Right cardiac atrium (tissue), 5 donors: Measurements from ENCODE around the gene APPL2. TPM values are rescaled to one million over a fixed set of nuclear protein-coding genes. Genes with fewer than 3 reads are reported as not detected.

Source experiments
- ATAC-seq, 2 donors: fragments of 200-7000 bp; cut with Tn5 transposase; one replicate each; pipeline versions ENCODE4 v1.8.0 to v1.9.1; 2020; ENCODE audit warnings: moderate library complexity in 2 of 2, mild to moderate bottlenecking in 1 of 2
- DNase-seq, 3 donors: peaks; one replicate each; pipeline ENCODE4 v3.0.0-alpha.2; 2020
- H3K27ac ChIP-seq: one replicate; pipeline ENCODE4 v1.5.1; 2013; ENCODE audit warnings: mild to moderate bottlenecking, low read length, control low read depth, moderate library complexity
- H3K27me3 ChIP-seq: one replicate; pipeline ENCODE4 v1.6.1; 2013; ENCODE audit not compliant: control insufficient read depth, insufficient read depth
- H3K4me1 ChIP-seq: one replicate; pipeline ENCODE4 v1.6.1; 2013; ENCODE audit warnings: low read length; ENCODE audit not compliant: control insufficient read depth, insufficient read depth
- H3K4me3 ChIP-seq: one replicate; pipeline ENCODE4 v1.5.1; 2013; ENCODE audit warnings: low read length, control low read depth
- H3K9me3 ChIP-seq: one replicate; pipeline ENCODE4 v1.6.1; 2013; ENCODE audit warnings: low read length; ENCODE audit not compliant: control insufficient read depth
- WGBS: extraction: QIAGEN DNeasy Blood & Tissue Kit; methylation state at CpG from one replicate; pipeline ENCODE4 v1.1.7; 2013; 5-methylcytosine and 5-hydroxymethylcytosine counted together
- intact Hi-C, 4 donors: fragments of 100-400 bp; cut with DNase I; formaldehyde crosslinking; loops; one replicate each; pipeline versions ENCODE4 v1.11.0 to v1.14.0; 2022 to 2023
- polyA plus RNA-seq: library from polyadenylated mRNA; stranded (reverse); fragments of 200-250 nt; gene quantifications from one replicate; pipeline ENCODE4 v1.2.3, GENCODE V29; 2013
- total RNA-seq, 4 donors: library from RNA; stranded (reverse); fragmentation: NEBNext Ultra II Directional; extraction: Animal tissue kit (Norgen Biotek cat#: 25700); gene quantifications; one replicate each; pipeline ENCODE4 v1.2.1, GENCODE V29; 2021
- donor health status: healthy with polysubstance abuse.
- donor health status: DM: no; HTN: yes; CAD: no.
- donor health status: DM: no; HTN: no; CAD: no.
- donor health status: DM: no; HTN: yes; CAD: no; lungs with severe emphysema.
- donor health status: DM: yes; HTN: yes; CAD: no.

Gene APPL2
- total and polyA plus RNA-seq, 5 donors, result 13.4 to 27.9 (median 20.7) TPM

GRCh38 chr12:105209091-105209490 lies 26.9 kb downstream of the APPL2 start:
- intact Hi-C loops, result no loop called here
- Histone ChIP-seq H3K4me1 (no peaks in the 10 kb centered on the region), H3K27me3 (no peaks in the 10 kb centered on the region), H3K27ac (no peak overlapping the region), H3K4me3 (no peak overlapping the region), H3K9me3 (no peaks in the 10 kb centered on the region)
- 95% methylated on average over 3 of the region's 3 CpGs for WGBS
- DNase-seq, result no peak
- ATAC-seq, result no peak

GRCh38 chr12:105206686-105207374 lies 29.1 kb downstream of the APPL2 start:
- Histone ChIP-seq H3K4me3 (no peak overlapping the region), H3K9me3 (no peaks in the 10 kb centered on the region), H3K27ac (no peak overlapping the region), H3K4me1 (no peaks in the 10 kb centered on the region), H3K27me3 (no peaks in the 10 kb centered on the region)
- DNase-seq (peak in 1 of 3 donors; percentile 18), ATAC-seq (no peak)
- intact Hi-C loops, result no loop called here
- 90% methylated on average over 16 of the region's 16 CpGs for whole genome bisulfite sequencing

GRCh38 chr12:105205322-105206048 lies 30.5 kb downstream of the APPL2 start:
- H3K27me3 ChIP-seq, result no peaks in the 10 kb centered on the region
- H3K4me3 ChIP-seq, result no peak overlapping the region
- WGBS, result 83% methylated on average over 10 of the region's 10 CpGs
- no peaks in the 10 kb centered on the region for H3K4me1 ChIP-seq
- no peaks in the 10 kb centered on the region for H3K9me3 ChIP-seq
- intact Hi-C loops, result no loop called here
- DNase-seq, result no peak
- no peak for ATAC-seq
- no peak overlapping the region for H3K27ac ChIP-seq

GRCh38 chr12:105204916-105205315 lies 31.1 kb downstream of the APPL2 start:
- Histone ChIP-seq H3K27ac (no peak overlapping the region), H3K9me3 (no peaks in the 10 kb centered on the region), H3K27me3 (no peaks in the 10 kb centered on the region), H3K4me1 (no peaks in the 10 kb centered on the region), H3K4me3 (no peak overlapping the region)
- WGBS, result 83% methylated on average over 6 of the region's 6 CpGs
- intact Hi-C loops, result no loop called here
- ATAC-seq (peak in 1 of 2 donors; percentile 58), DNase-seq (no peak)

GRCh38 chr12:105204127-105204526 lies 31.8 kb downstream of the APPL2 start:
- intact Hi-C loops, result no loop called here
- Histone ChIP-seq H3K4me1 (no peaks in the 10 kb centered on the region), H3K9me3 (no peaks in the 10 kb centered on the region), H3K4me3 (no peak overlapping the region), H3K27ac (no peak overlapping the region), H3K27me3 (no peaks in the 10 kb centered on the region)
- no peak for ATAC-seq
- 92% methylated on average over 8 of the region's 8 CpGs for WGBS
- no peak for DNase-seq

- Histone ChIP-seq H3K27me3 (no peaks in the 10 kb centered on the region), H3K9me3 (no peaks in the 10 kb centered on the region), H3K4me1 (no peaks in the 10 kb centered on the region), H3K4me3 (no peak overlapping the region), H3K27ac (no peak overlapping the region)
- ATAC-seq, result no peak
- intact Hi-C loops, result no loop called here
- 93% methylated on average over 6 of the region's 6 CpGs for WGBS
- DNase-seq, result no peak
Observed at GRCh38 chr12:105202202-105202601, 33.8 kb downstream of the APPL2 start.

- H3K9me3 ChIP-seq, result no peaks in the 10 kb centered on the region
- intact Hi-C loops, result no loop called here
- 74% methylated on average over 7 of the region's 7 CpGs for WGBS
- no peak overlapping the region for H3K27ac ChIP-seq
- no peaks in the 10 kb centered on the region for H3K27me3 ChIP-seq
- no peak overlapping the region for H3K4me3 ChIP-seq
- H3K4me1 ChIP-seq, result no peaks in the 10 kb centered on the region
- DNase-seq, result peak in 1 of 3 donors; percentile 51
- no peak for ATAC-seq
Observed at GRCh38 chr12:105201299-105201698, 34.7 kb downstream of the APPL2 start.

GRCh38 chr12:105200385-105200784 lies 35.6 kb downstream of the APPL2 start:
- ATAC-seq (no peak), DNase-seq (no peak)
- 95% methylated on average over 4 of the region's 4 CpGs for WGBS
- H3K4me3 ChIP-seq, result no peak overlapping the region
- H3K4me1 ChIP-seq, result no peaks in the 10 kb centered on the region
- intact Hi-C loops, result no loop called here
- no peak overlapping the region for H3K27ac ChIP-seq
- H3K9me3 ChIP-seq, result no peaks in the 10 kb centered on the region
- H3K27me3 ChIP-seq, result no peaks in the 10 kb centered on the region

- no peaks in the 10 kb centered on the region for H3K9me3 ChIP-seq
- intact Hi-C loops, result no loop called here
- no peaks in the 10 kb centered on the region for H3K4me1 ChIP-seq
- DNase-seq (no peak), ATAC-seq (no peak)
- WGBS, result 74% methylated on average over 6 of the region's 6 CpGs
- H3K4me3 ChIP-seq, result no peak overlapping the region
- H3K27me3 ChIP-seq, result no peaks in the 10 kb centered on the region
- H3K27ac ChIP-seq, result no peak overlapping the region
Observed at GRCh38 chr12:105198961-105199360, 37.0 kb downstream of the APPL2 start.

- Histone ChIP-seq H3K27me3 (no peaks in the 10 kb centered on the region), H3K4me3 (no peak overlapping the region), H3K4me1 (no peaks in the 10 kb centered on the region), H3K27ac (no peak overlapping the region), H3K9me3 (no peaks in the 10 kb centered on the region)
- no peak for DNase-seq
- ATAC-seq, result no peak
- WGBS, result 97% methylated on average over 6 of the region's 6 CpGs
- intact Hi-C loops, result no loop called here
Observed at GRCh38 chr12:105196090-105196489, 39.9 kb downstream of the APPL2 start.

GRCh38 chr12:105194947-105195346 lies 41.0 kb downstream of the APPL2 start:
- Histone ChIP-seq H3K4me1 (no peaks in the 10 kb centered on the region), H3K4me3 (no peak overlapping the region), H3K27me3 (no peaks in the 10 kb centered on the region), H3K9me3 (no peaks in the 10 kb centered on the region), H3K27ac (no peak overlapping the region)
- DNase-seq (no peak), ATAC-seq (no peak)
- 95% methylated on average over 6 of the region's 6 CpGs for WGBS
- intact Hi-C loops, result no loop called here
